T-helper 1 cell treated with Interleukin-12 subunit alpha and Interleukin-12 subunit beta and Interleukin-4 antibody, amounts not matched to agents 30 μg/mL and 1 μg/mL, for 36 hours (primary cell): ENCODE measurements around the gene SULT1C4.

Experiments
- H3K27ac Mint-ChIP-seq: one replicate; pipeline ENCODE4 v1.8.0; 2021; ENCODE audit warnings: mild to moderate bottlenecking, mixed read lengths
- H3K27me3 Mint-ChIP-seq: one replicate; pipeline ENCODE4 v1.8.0; 2021; ENCODE audit warnings: low read depth, mixed read lengths
- H3K36me3 Mint-ChIP-seq: one replicate; pipeline ENCODE4 v1.8.0; 2021; ENCODE audit warnings: low read depth, mixed read lengths
- H3K4me1 Mint-ChIP-seq: one replicate; pipeline ENCODE4 v1.8.0; 2021; ENCODE audit warnings: low read depth, mixed read lengths
- H3K4me3 Mint-ChIP-seq: one replicate; pipeline ENCODE4 v1.8.0; 2021; ENCODE audit warnings: mild to moderate bottlenecking, moderate library complexity, mixed read lengths
- H3K9me3 Mint-ChIP-seq: one replicate; pipeline ENCODE4 v1.8.0; 2021; ENCODE audit warnings: mixed read lengths

SULT1C4 gene

GRCh38 chr2:108385411-108386071, 7.8 kb downstream of the SULT1C4 start:
- Mint-ChIP-seq H3K27ac (no peak overlapping the region), H3K4me1 (no peaks in the 10 kb centered on the region), H3K9me3 (no peaks in the 10 kb centered on the region), H3K4me3 (no peak overlapping the region), H3K36me3 (no peaks in the 10 kb centered on the region), H3K27me3 (peaks cover 2% of the 10 kb centered on the region)

- Mint-ChIP-seq H3K9me3 (peaks cover 9% of the 10 kb centered on the region), H3K4me3 (no peak overlapping the region), H3K27me3 (peaks cover 8% of the 10 kb centered on the region), H3K4me1 (no peaks in the 10 kb centered on the region), H3K27ac (no peak overlapping the region), H3K36me3 (peaks cover 1% of the 10 kb centered on the region)
These were observed 10.3 kb downstream of the SULT1C4 start for GRCh38 chr2:108388045-108388444.

- Mint-ChIP-seq H3K9me3 (peaks cover 13% of the 10 kb centered on the region), H3K27me3 (peaks cover 10% of the 10 kb centered on the region), H3K4me3 (no peak overlapping the region), H3K27ac (no peak overlapping the region), H3K36me3 (peaks cover 1% of the 10 kb centered on the region), H3K4me1 (no peaks in the 10 kb centered on the region)
These were observed 12.6 kb downstream of the SULT1C4 start for GRCh38 chr2:108390340-108390739.

GRCh38 chr2:108392029-108392428, 14.3 kb downstream of the SULT1C4 start:
- Mint-ChIP-seq H3K9me3 (peaks cover 13% of the 10 kb centered on the region), H3K4me1 (no peaks in the 10 kb centered on the region), H3K4me3 (no peak overlapping the region), H3K36me3 (peaks cover 1% of the 10 kb centered on the region), H3K27me3 (peaks cover 7% of the 10 kb centered on the region), H3K27ac (no peak overlapping the region)

- Mint-ChIP-seq H3K9me3 (peaks cover 13% of the 10 kb centered on the region), H3K27ac (no peak overlapping the region), H3K27me3 (peaks cover 7% of the 10 kb centered on the region), H3K4me1 (no peaks in the 10 kb centered on the region), H3K4me3 (no peak overlapping the region), H3K36me3 (peaks cover 1% of the 10 kb centered on the region)
These were observed 15.4 kb downstream of the SULT1C4 start for GRCh38 chr2:108393197-108393596.

GRCh38 chr2:108395155-108395554, 17.4 kb downstream of the SULT1C4 start:
- Mint-ChIP-seq H3K27ac (no peak overlapping the region), H3K9me3 (peaks cover 23% of the 10 kb centered on the region), H3K4me1 (no peaks in the 10 kb centered on the region), H3K4me3 (no peak overlapping the region), H3K27me3 (peaks cover 7% of the 10 kb centered on the region), H3K36me3 (peaks cover 1% of the 10 kb centered on the region)

GRCh38 chr2:108396845-108397244, 19.1 kb downstream of the SULT1C4 start:
- Mint-ChIP-seq H3K4me1 (no peaks in the 10 kb centered on the region), H3K4me3 (no peak overlapping the region), H3K36me3 (peaks cover 1% of the 10 kb centered on the region), H3K9me3 (peaks cover 23% of the 10 kb centered on the region), H3K27ac (no peak overlapping the region), H3K27me3 (peaks cover 7% of the 10 kb centered on the region)

GRCh38 chr2:108399479-108399878, 21.7 kb downstream of the SULT1C4 start:
- Mint-ChIP-seq H3K4me3 (no peak overlapping the region), H3K27me3 (no peaks in the 10 kb centered on the region), H3K4me1 (no peaks in the 10 kb centered on the region), H3K27ac (no peak overlapping the region), H3K36me3 (no peaks in the 10 kb centered on the region), H3K9me3 (peaks cover 16% of the 10 kb centered on the region)

- H3K27ac Mint-ChIP-seq = no peak overlapping the region
- no peaks in the 10 kb centered on the region for H3K4me1 Mint-ChIP-seq
- H3K9me3 Mint-ChIP-seq = peaks cover 31% of the 10 kb centered on the region
- H3K27me3 Mint-ChIP-seq = no peaks in the 10 kb centered on the region
- no peaks in the 10 kb centered on the region for H3K36me3 Mint-ChIP-seq
- no peak overlapping the region for H3K4me3 Mint-ChIP-seq
These were observed 24.0 kb downstream of the SULT1C4 start for GRCh38 chr2:108401800-108402199.

GRCh38 chr2:108403494-108403893, 25.7 kb downstream of the SULT1C4 start:
- Mint-ChIP-seq H3K4me3 (no peak overlapping the region), H3K27me3 (no peaks in the 10 kb centered on the region), H3K9me3 (peaks cover 31% of the 10 kb centered on the region), H3K4me1 (no peaks in the 10 kb centered on the region), H3K27ac (no peak overlapping the region), H3K36me3 (no peaks in the 10 kb centered on the region)

- Mint-ChIP-seq H3K27me3 (no peaks in the 10 kb centered on the region), H3K36me3 (no peaks in the 10 kb centered on the region), H3K4me3 (no peak overlapping the region), H3K4me1 (no peaks in the 10 kb centered on the region), H3K27ac (no peak overlapping the region), H3K9me3 (peaks cover 22% of the 10 kb centered on the region)
These were observed 27.1 kb downstream of the SULT1C4 start for GRCh38 chr2:108404784-108405397.

- H3K4me1 Mint-ChIP-seq = no peaks in the 10 kb centered on the region
- no peak overlapping the region for H3K27ac Mint-ChIP-seq
- H3K36me3 Mint-ChIP-seq = no peaks in the 10 kb centered on the region
These were observed 30.3 kb downstream of the SULT1C4 start for GRCh38 chr2:108407864-108408729.

GRCh38 chr2:108409768-108410167, 32.0 kb downstream of the SULT1C4 start:
- Mint-ChIP-seq H3K9me3 (peaks cover 14% of the 10 kb centered on the region), H3K36me3 (no peaks in the 10 kb centered on the region), H3K27me3 (no peaks in the 10 kb centered on the region)

More at GRCh38 chr2:108407864-108408729, 30.3 kb downstream of the SULT1C4 start:
- Mint-ChIP-seq H3K9me3 (peaks cover 14% of the 10 kb centered on the region), H3K27me3 (no peaks in the 10 kb centered on the region), H3K4me3 (no peak overlapping the region)

GRCh38 chr2:108412995-108413710, 35.4 kb downstream of the SULT1C4 start:
- no peaks in the 10 kb centered on the region for H3K9me3 Mint-ChIP-seq
- H3K4me3 Mint-ChIP-seq = no peak overlapping the region
- H3K27ac Mint-ChIP-seq = no peak overlapping the region
- H3K27me3 Mint-ChIP-seq = no peaks in the 10 kb centered on the region
- H3K4me1 Mint-ChIP-seq = no peaks in the 10 kb centered on the region
- H3K36me3 Mint-ChIP-seq = no peaks in the 10 kb centered on the region

More at GRCh38 chr2:108409768-108410167, 32.0 kb downstream of the SULT1C4 start:
- H3K4me3 Mint-ChIP-seq = no peak overlapping the region
- no peaks in the 10 kb centered on the region for H3K4me1 Mint-ChIP-seq
- no peak overlapping the region for H3K27ac Mint-ChIP-seq
